Thyroid gland (tissue), 4 donors: ENCODE results near the gene ST8SIA4.

Experiments
- POLR2A ChIP-seq, 2 donors: fragments of 450-650 bp; IDR thresholded peaks; one replicate each; pipeline ENCODE4 v1.6.1; 2017; ENCODE audit warnings: antibody characterized with exemption in 2 of 2, mild to moderate bottlenecking in 2 of 2, moderate library complexity in 1 of 2
- TF ChIP-seq, protein P1 (sequence below), 6 experiments: fragments of 200-600 bp in 3 of 6; fragments of 450-650 bp in 3 of 6; sonication (generic) in 3 of 6; IDR thresholded peaks; one replicate each; pipeline ENCODE4 v1.5.1; 2016 to 2019; ENCODE audit warnings: antibody characterized with exemption in 6 of 6, mild to moderate bottlenecking in 2 of 6, inconsistent platforms in 1 of 6, moderate library complexity in 1 of 6

DNA sequence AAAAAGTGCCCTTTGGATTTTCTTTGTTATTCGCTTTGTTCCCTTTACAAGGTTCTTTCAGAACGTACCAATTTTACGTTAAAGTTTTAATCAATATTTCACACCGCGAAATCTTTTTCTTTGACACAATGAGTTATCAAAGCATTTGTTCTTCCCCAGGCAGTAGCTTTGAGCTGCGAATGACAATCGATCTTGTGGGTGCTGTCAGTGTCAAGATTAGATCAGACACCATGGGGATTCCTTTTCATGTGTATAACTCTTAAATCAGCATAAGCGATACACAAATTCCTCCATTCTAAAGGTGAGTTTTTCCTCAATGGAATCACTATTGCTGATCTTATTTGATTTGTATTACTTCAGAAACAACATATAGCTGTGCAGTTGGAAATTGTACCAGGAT is 145.5 kb downstream of the ST8SIA4 start:
- TF ChIP-seq, protein P1, sequence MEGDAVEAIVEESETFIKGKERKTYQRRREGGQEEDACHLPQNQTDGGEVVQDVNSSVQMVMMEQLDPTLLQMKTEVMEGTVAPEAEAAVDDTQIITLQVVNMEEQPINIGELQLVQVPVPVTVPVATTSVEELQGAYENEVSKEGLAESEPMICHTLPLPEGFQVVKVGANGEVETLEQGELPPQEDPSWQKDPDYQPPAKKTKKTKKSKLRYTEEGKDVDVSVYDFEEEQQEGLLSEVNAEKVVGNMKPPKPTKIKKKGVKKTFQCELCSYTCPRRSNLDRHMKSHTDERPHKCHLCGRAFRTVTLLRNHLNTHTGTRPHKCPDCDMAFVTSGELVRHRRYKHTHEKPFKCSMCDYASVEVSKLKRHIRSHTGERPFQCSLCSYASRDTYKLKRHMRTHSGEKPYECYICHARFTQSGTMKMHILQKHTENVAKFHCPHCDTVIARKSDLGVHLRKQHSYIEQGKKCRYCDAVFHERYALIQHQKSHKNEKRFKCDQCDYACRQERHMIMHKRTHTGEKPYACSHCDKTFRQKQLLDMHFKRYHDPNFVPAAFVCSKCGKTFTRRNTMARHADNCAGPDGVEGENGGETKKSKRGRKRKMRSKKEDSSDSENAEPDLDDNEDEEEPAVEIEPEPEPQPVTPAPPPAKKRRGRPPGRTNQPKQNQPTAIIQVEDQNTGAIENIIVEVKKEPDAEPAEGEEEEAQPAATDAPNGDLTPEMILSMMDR (IDR thresholded peaks at IDR 0.05), result no peak
- no peak for TF ChIP-seq POLR2A (IDR thresholded peaks at IDR 0.05)
